Kidney epithelial cell (primary cell): ENCODE results near the gene ABCB9. TPM values are rescaled to one million over a fixed set of nuclear protein-coding genes. Genes with fewer than 3 reads are reported as not detected.

Experiments
- DNase-seq: peaks from one replicate; pipeline ENCODE4 v3.0.0-alpha.2; 2010; ENCODE audit warnings: low read depth
- H3K27me3 ChIP-seq: 2 replicates; pipeline ENCODE4 v1.6.0; 2011; ENCODE audit warnings: low read length; ENCODE audit not compliant: control insufficient read depth, insufficient read depth
- H3K36me3 ChIP-seq: 2 replicates; pipeline ENCODE4 v1.5.1; 2011; ENCODE audit warnings: low read length; ENCODE audit not compliant: control insufficient read depth, insufficient read depth
- H3K4me3 ChIP-seq: 2 replicates; pipeline ENCODE4 v1.5.1; 2011; ENCODE audit warnings: low read depth, mild to moderate bottlenecking, control low read depth, low read length
- total RNA-seq: library from RNA; depleted of rRNA; stranded (reverse); fragments of >200 nt; gene quantifications from 2 replicates; pipeline ENCODE4 v1.2.3, GENCODE V29; 2015
- TF ChIP-seq, protein P1 (sequence below): IDR thresholded peaks from 2 replicates; pipeline ENCODE4 v1.5.1; 2011; ENCODE audit warnings: mild to moderate bottlenecking, moderate library complexity, low read length, control low read depth, inconsistent platforms; ENCODE audit not compliant: insufficient read depth, poor library complexity, severe bottlenecking

ABCB9 gene
- total RNA-seq, 1 donor from 2014 or later = 10.6 TPM

DNA sequence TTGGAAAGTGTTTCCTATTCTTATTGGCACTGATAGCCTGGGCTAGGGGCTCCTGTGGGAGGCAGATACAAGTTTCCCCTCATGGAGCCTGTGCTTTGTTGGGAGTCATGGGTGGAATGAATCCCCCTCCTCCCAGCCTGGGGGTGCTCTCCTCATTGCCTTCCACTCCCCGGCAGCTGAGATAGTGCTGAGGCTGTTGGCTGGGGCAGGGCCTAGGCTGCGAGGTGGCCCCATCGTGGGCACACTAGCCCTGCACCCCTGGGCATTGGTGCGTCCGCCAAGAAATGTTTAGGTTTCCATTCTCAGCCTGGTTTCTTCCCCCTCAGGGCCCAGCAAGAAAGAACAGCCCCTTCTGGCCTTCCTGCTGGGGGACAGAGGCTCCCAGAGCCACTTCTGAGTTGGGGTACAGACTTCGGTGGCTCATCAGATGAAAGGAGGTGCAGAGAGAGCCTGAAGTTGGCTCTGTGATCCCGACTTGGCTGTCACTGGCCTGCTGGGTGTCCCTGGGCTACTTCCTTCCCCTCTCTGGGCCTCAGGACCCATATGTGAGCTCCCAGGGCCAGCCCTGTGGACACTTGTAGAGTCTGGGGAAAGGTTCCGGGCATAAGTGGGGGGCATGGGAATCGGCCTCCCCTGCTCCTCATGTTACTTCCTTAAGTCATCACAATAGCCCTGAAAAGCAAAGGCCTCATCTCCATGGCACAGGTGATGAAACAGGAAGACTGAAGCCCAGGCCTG, 11.6 kb upstream of the ABCB9 start:
- TF ChIP-seq, protein P1, sequence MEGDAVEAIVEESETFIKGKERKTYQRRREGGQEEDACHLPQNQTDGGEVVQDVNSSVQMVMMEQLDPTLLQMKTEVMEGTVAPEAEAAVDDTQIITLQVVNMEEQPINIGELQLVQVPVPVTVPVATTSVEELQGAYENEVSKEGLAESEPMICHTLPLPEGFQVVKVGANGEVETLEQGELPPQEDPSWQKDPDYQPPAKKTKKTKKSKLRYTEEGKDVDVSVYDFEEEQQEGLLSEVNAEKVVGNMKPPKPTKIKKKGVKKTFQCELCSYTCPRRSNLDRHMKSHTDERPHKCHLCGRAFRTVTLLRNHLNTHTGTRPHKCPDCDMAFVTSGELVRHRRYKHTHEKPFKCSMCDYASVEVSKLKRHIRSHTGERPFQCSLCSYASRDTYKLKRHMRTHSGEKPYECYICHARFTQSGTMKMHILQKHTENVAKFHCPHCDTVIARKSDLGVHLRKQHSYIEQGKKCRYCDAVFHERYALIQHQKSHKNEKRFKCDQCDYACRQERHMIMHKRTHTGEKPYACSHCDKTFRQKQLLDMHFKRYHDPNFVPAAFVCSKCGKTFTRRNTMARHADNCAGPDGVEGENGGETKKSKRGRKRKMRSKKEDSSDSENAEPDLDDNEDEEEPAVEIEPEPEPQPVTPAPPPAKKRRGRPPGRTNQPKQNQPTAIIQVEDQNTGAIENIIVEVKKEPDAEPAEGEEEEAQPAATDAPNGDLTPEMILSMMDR = no peak
- Histone ChIP-seq H3K27me3 (no peaks in the 10 kb centered on the region), H3K4me3 (no peak overlapping the region), H3K36me3 (no peaks in the 10 kb centered on the region)
- DNase-seq = no peak

DNA sequence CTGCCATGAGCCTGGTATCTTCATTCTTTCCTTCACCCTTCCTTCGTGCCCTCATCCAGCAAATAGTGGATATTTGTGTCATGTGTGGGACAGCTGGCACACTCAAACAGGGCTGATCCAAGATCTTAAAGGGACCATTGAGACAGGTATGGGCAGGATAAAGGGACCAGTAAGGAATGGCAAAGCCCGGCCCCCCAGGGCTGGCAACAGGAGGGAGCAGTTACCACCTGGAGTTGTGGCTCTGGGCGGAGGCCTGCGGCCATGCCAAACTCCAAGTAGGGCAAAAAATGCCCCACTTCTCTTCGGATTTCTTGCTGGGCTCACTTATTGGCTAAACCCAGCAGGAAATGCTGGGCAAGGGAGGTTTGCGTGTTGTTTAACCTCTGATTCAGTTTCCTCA, 10.9 kb upstream of the ABCB9 start:
- TF ChIP-seq, protein P1 = no peak
- Histone ChIP-seq H3K27me3 (no peaks in the 10 kb centered on the region), H3K36me3 (no peaks in the 10 kb centered on the region), H3K4me3 (no peak overlapping the region)
- no peak for DNase-seq

DNA sequence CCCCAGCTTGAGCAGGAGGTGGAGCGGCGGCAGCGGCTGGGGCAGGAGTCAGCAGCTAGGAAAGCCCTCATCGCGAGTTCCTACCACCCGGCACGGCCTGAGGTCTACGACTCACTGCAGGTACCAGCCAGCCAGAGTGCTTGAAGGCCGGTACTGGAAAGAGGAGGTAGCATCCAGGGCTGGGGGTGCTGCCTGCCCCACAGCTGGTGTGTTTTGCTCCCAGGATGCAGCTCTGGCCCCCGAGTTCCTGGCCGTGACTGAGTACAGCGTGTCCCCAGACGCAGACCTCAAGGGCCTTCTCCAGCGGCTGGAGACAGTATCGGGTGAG, 10.3 kb upstream of the ABCB9 start:
- Histone ChIP-seq H3K27me3 (no peaks in the 10 kb centered on the region), H3K36me3 (no peaks in the 10 kb centered on the region), H3K4me3 (no peak overlapping the region)
- no peak for DNase-seq
- TF ChIP-seq, protein P1 = no peak

- TF ChIP-seq, protein P1 = no peak
- Histone ChIP-seq H3K36me3 (no peaks in the 10 kb centered on the region), H3K27me3 (no peaks in the 10 kb centered on the region), H3K4me3 (peak overlapping the region; percentile 96)
- no peak for DNase-seq
Observed at GRCh38 chr12:122975790-122976647, 9.8 kb upstream of the ABCB9 start.

- Histone ChIP-seq H3K27me3 (no peaks in the 10 kb centered on the region), H3K36me3 (no peaks in the 10 kb centered on the region), H3K4me3 (peak within 1 kb of the TSS; percentile 96)
- DNase-seq = peak; percentile 37
- TF ChIP-seq, protein P1 = no peak
Observed at GRCh38 chr12:122974892-122975789, 8.9 kb upstream of the ABCB9 start, which contains the start of gene OGFOD2. Gene OGFOD2, plus strand, starts transcription at chr12:122975244. Its CDS starts 8 bp downstream, at chr12:122975252.
